Ovary (tissue), 9 donors: Measurements from ENCODE around the gene OSBPL9. TPM values are rescaled to one million over a fixed set of nuclear protein-coding genes. Genes with fewer than 3 reads are reported as not detected.

Experiments
- DNase-seq, 5 donors: peaks; one replicate each; pipeline ENCODE4 v3.0.0-alpha.2; 2019 to 2020
- H3K27ac ChIP-seq, 2 donors: fragments of 200-600 bp; one replicate each; pipeline versions ENCODE4 v1.5.1 to v1.8.0; 2019 to 2022
- H3K27me3 ChIP-seq: fragments of 200-600 bp; one replicate; pipeline ENCODE4 v1.8.0; 2022
- H3K36me3 ChIP-seq: fragments of 200-600 bp; sonication (generic); one replicate; pipeline ENCODE4 v1.5.1; 2019
- H3K4me1 ChIP-seq: one replicate; pipeline ENCODE4 v1.8.1; 2013; ENCODE audit warnings: mild to moderate bottlenecking, moderate library complexity; ENCODE audit not compliant: insufficient read depth
- H3K4me3 ChIP-seq: fragments of 200-600 bp; sonication (generic); one replicate; pipeline ENCODE4 v1.5.1; 2017
- H3K9me3 ChIP-seq, 2 donors: fragments of 200-600 bp in 1 of 2; sonication (generic) in 1 of 2; one replicate each; pipeline versions ENCODE4 v1.5.1 to v1.8.1; 2013 to 2019; ENCODE audit warnings: mild to moderate bottlenecking in 1 of 2, moderate library complexity in 1 of 2
- CTCF ChIP-seq, 3 donors: fragments of 450-650 bp in 2 of 3; fragments of 200-600 bp in 1 of 3; IDR thresholded peaks; one replicate each; pipeline versions ENCODE4 v1.5.1 to v1.8.0; 2016 to 2022; ENCODE audit warnings: antibody characterized with exemption in 3 of 3, mild to moderate bottlenecking in 1 of 3
- EP300 ChIP-seq: sonication (generic); formaldehyde crosslinking; IDR thresholded peaks from one replicate; pipeline ENCODE4 v1.6.1; 2017; ENCODE audit warnings: antibody characterized with exemption
- POLR2A ChIP-seq: fragments of 450-650 bp; IDR thresholded peaks from one replicate; pipeline ENCODE4 v1.6.1; 2017; ENCODE audit warnings: antibody characterized with exemption, mild to moderate bottlenecking, moderate library complexity
- WGBS, 3 donors: extraction: QIAGEN DNeasy Blood & Tissue Kit in 1 of 3; methylation state at CpG; one replicate each; pipeline versions ENCODE4 v1.1.5 to v1.1.7; 2013 to 2017; 5-methylcytosine and 5-hydroxymethylcytosine counted together
- intact Hi-C, 4 donors: fragments of 100-400 bp; cut with DNase I; formaldehyde crosslinking; loops; one replicate each; pipeline versions ENCODE4 v1.11.0 to v1.15.1; 2022 to 2023
- polyA plus RNA-seq, 2 donors: library from polyadenylated mRNA; stranded (reverse); fragments of 200-250 nt in 1 of 2; fragments of 350-450 nt in 1 of 2; fragmentation: Illumina TruSeq in 1 of 2; extraction: RNeasy Lipid Tissue Mini Kit (QIAGEN cat#74804) in 1 of 2; gene quantifications; one replicate each; pipeline ENCODE4 v1.2.3, GENCODE V29; 2013 to 2014
- total RNA-seq, 7 donors: library from RNA; depleted of rRNA in 2 of 7; stranded (reverse); fragments of >200 nt in 2 of 7; fragmentation: NEBNext Ultra II Directional in 3 of 7; extraction: Animal tissue kit (Norgen Biotek cat#: 25700) in 3 of 7; gene quantifications; one replicate each; pipeline versions ENCODE4 v1.1.0 to v1.2.4, GENCODE V29; 2016 to 2023
- donor health status: DM: no; HTN: no; CAD: no; lungs with moderate emphysema.
- donor health status: DM: no; HTN: no; CAD: no.
- donor health status: Bipolar disorder and iron deficiency.
- donor health status: DM: yes; HTN: yes; CAD: no.
- donor health status: DM: no; HTN: no; CAD: no.
- donor health status: DM: yes; HTN: yes; CAD: no.

The OSBPL9 gene
- total and polyA plus RNA-seq, 9 donors = 53.1 to 92.4 (median 72.6) TPM

DNA sequence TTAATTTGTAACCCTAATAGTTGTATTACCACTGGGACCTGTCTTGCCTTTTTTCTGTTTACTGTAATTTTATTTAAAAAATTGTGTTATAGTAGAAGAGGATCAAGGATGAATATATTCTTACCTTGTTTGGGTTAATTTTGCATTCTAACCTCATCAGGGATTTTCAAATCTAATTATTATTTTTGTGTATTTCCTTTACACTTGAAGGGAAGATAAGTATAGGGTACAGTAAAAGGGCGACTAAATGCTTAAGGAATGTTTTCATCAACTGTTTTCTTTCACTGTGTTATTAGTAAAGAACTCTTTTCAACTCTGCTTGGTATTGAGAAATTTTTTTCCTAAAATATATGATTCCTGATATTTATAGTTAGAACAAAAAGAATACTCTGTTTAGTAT is 33.3 kb downstream of the OSBPL9 start:
- Histone ChIP-seq H3K27me3 (no peaks in the 10 kb centered on the region), H3K27ac (peak overlapping the region in 1 of 2 donors; percentile 30), H3K36me3 (no peaks in the 10 kb centered on the region), H3K4me3 (no peak overlapping the region), H3K9me3 (no peaks in the 10 kb centered on the region), H3K4me1 (peaks cover 18% of the 10 kb centered on the region)
- TF ChIP-seq POLR2A = no peak
- TF ChIP-seq CTCF (IDR thresholded peaks at IDR 0.05) = no peak
- no peak for TF ChIP-seq EP300
- DNase-seq = no peak
- 57 to 72% (median 63%) methylated on average over 1 of the region's 1 CpG for WGBS, 3 donors
- intact Hi-C loops = no loop called here

DNA sequence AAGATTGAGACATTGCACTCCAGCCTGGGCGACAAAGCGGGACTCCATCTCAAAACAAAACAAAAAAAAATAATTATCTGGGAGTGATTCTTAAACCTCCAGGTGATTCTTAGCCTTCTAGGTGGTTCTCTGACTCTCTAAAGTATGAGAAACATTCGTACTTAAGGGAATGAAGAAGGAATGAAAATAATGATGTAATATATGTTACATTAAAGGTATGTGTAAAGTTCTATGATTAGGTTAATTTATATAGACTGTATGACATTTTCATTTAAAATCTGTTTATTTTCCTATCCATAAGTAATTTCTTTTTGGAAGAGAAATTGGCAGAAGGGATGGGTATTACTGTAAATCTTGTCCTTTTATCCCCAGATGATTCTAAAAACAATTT is 34.7 kb downstream of the OSBPL9 start:
- intact Hi-C loops = no loop called here
- H3K27me3 ChIP-seq = no peaks in the 10 kb centered on the region
- no peak for DNase-seq
- WGBS, 3 donors = 66 to 78% (median 70%) methylated on average over 3 of the region's 3 CpGs
- no peaks in the 10 kb centered on the region for H3K36me3 ChIP-seq
- no peak overlapping the region for H3K27ac ChIP-seq
- no peak overlapping the region for H3K4me3 ChIP-seq
- no peaks in the 10 kb centered on the region for H3K9me3 ChIP-seq
- TF ChIP-seq CTCF (IDR thresholded peaks at IDR 0.05) = no peak
- no peak for TF ChIP-seq EP300
- TF ChIP-seq POLR2A = no peak
- H3K4me1 ChIP-seq = peaks cover 18% of the 10 kb centered on the region

DNA sequence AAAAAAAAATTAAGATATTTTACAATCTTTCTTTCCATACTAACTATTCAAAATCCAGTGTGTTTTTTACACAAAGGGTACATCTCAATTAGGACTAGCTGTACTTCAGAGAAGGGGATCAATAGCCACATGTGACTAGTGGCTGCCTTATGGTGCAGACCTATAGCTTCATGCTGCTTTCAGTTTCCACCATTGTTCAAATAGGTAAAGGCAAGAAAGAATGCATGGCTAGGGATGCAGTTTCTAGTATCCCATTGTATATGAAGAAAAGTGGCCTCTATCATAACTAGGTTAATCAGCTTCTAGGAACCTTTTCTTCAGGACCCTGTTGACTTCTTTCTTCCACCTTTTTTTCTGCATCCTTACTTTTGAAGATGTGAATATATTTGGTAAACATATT is 35.7 kb downstream of the OSBPL9 start:
- no peak for DNase-seq
- intact Hi-C loops = no loop called here
- no peak for TF ChIP-seq EP300
- TF ChIP-seq CTCF (IDR thresholded peaks at IDR 0.05) = no peak
- TF ChIP-seq POLR2A = no peak
- no peak overlapping the region for H3K4me3 ChIP-seq
- peaks cover 18% of the 10 kb centered on the region for H3K4me1 ChIP-seq
- H3K9me3 ChIP-seq = no peaks in the 10 kb centered on the region
- no peaks in the 10 kb centered on the region for H3K27me3 ChIP-seq
- no peaks in the 10 kb centered on the region for H3K36me3 ChIP-seq
- no peak overlapping the region for H3K27ac ChIP-seq

GRCh38 chr1:51653127-51653526 is 36.2 kb downstream of the OSBPL9 start:
- TF ChIP-seq CTCF (IDR thresholded peaks at IDR 0.05) (no peak), EP300 (no peak), POLR2A (no peak)

DNA sequence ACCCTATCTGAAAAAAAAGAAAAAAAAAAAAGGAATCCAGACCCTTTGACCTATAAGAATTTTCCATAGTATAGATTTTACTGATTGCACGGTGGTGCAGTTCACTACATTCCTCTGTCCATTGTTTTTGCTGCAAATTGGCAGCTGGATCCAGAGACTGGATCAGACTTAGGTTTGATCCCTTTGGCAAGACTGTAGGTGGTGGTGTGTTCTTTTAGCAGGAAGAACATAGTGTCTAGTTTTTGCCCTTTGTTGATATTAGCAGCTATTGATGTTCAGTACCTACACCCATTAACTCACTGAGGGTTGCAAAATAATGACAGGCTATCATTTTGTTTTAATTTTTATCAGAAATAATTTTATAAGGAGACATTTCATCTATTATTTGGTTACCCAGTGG is 37.1 kb downstream of the OSBPL9 start:
- Histone ChIP-seq H3K4me3 (no peak overlapping the region), H3K27ac (no peak overlapping the region), H3K4me1 (peaks cover 12% of the 10 kb centered on the region), H3K36me3 (no peaks in the 10 kb centered on the region), H3K9me3 (no peaks in the 10 kb centered on the region), H3K27me3 (no peaks in the 10 kb centered on the region)
- no peak for TF ChIP-seq CTCF (IDR thresholded peaks at IDR 0.05)
- no peak for TF ChIP-seq EP300
- TF ChIP-seq POLR2A = no peak
- DNase-seq = no peak
- intact Hi-C loops = no loop called here
- 37 to 47% (median 47%) methylated on average over 1 of the region's 1 CpG for WGBS, 3 donors

More at GRCh38 chr1:51653127-51653526, 36.2 kb downstream of the OSBPL9 start:
- H3K9me3 ChIP-seq = no peaks in the 10 kb centered on the region
- H3K27ac ChIP-seq = no peak overlapping the region
- intact Hi-C loops = no loop called here
- no peaks in the 10 kb centered on the region for H3K36me3 ChIP-seq
- H3K4me3 ChIP-seq = no peak overlapping the region
- H3K4me1 ChIP-seq = peaks cover 16% of the 10 kb centered on the region
- DNase-seq = no peak
- H3K27me3 ChIP-seq = no peaks in the 10 kb centered on the region
